Measurements from ENCODE around the gene CASTOR1.

CASTOR1 gene

DNA sequence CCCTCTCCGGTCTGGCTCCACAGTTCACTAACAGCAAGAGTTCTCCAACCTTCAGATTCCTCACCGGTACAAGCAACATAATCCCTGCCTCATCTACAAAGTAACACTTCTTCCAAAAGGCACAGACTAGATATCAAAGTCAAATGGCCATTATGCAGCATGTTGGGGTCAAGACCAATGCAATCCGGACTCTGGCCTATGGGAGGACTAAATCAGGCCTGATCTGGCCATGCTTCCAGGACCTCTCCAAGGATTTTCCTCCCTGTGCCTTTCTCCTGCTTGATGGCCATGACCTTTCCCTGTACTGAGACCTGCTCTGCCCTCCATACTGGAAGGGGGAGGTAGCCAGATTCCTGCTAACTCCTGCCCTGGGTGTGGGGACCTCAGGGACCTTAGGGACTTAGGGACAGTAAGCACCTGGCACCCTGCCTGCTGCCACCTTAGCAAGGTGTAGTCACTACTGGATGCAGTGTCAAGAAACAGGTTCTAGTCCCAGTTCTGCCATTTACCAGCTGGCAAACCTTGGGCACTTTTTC is 30.8 kb upstream of the CASTOR1 start:
- in situ Hi-C loops (cut with MboI; ENCODE audit: low sequenced_read_pairs, unreplicated experiment), result no loop called here
- DNase-seq (ENCODE audit: low spot score), result no peak
- TF ChIP-seq, protein P1, sequence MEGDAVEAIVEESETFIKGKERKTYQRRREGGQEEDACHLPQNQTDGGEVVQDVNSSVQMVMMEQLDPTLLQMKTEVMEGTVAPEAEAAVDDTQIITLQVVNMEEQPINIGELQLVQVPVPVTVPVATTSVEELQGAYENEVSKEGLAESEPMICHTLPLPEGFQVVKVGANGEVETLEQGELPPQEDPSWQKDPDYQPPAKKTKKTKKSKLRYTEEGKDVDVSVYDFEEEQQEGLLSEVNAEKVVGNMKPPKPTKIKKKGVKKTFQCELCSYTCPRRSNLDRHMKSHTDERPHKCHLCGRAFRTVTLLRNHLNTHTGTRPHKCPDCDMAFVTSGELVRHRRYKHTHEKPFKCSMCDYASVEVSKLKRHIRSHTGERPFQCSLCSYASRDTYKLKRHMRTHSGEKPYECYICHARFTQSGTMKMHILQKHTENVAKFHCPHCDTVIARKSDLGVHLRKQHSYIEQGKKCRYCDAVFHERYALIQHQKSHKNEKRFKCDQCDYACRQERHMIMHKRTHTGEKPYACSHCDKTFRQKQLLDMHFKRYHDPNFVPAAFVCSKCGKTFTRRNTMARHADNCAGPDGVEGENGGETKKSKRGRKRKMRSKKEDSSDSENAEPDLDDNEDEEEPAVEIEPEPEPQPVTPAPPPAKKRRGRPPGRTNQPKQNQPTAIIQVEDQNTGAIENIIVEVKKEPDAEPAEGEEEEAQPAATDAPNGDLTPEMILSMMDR (IDR thresholded peaks at IDR 0.05; ENCODE audit: borderline replicate concordance, control extremely low read depth, extremely low read depth, insufficient read depth, missing control alignments), result no peak

GRCh38 chr22:30318799-30319419 is 29.6 kb upstream of the CASTOR1 start:
- TF ChIP-seq, protein P1 (IDR thresholded peaks at IDR 0.05; ENCODE audit: borderline replicate concordance, control extremely low read depth, extremely low read depth, insufficient read depth, missing control alignments), result no peak
- in situ Hi-C loops (cut with MboI; ENCODE audit: low sequenced_read_pairs, unreplicated experiment), result no loop called here
- DNase-seq (ENCODE audit: low spot score), result no peak

DNA sequence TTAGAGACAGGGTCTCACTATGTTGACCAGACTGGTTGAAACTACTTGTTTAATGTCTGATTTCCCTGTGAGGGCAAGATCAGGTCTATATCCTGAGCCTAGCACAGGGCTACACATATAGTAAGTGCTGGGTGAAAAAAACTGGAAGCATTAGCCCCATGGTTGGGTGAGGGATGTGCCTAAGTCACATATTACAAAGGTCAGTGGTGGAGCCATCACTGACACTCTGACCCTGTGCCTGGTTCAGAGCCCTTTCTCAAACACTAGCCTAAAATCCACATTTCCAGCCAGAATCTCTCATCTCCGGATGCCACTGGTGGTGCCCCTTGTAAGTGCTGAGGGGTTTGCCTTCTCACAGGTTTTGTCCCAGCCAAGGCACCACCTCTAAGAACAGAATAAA is 28.5 kb upstream of the CASTOR1 start:
- DNase-seq (ENCODE audit: low spot score), result no peak
- in situ Hi-C loops (cut with MboI; ENCODE audit: low sequenced_read_pairs, unreplicated experiment), result no loop called here
- TF ChIP-seq, protein P1 (IDR thresholded peaks at IDR 0.05; ENCODE audit: borderline replicate concordance, control extremely low read depth, extremely low read depth, insufficient read depth, missing control alignments), result no peak

DNA sequence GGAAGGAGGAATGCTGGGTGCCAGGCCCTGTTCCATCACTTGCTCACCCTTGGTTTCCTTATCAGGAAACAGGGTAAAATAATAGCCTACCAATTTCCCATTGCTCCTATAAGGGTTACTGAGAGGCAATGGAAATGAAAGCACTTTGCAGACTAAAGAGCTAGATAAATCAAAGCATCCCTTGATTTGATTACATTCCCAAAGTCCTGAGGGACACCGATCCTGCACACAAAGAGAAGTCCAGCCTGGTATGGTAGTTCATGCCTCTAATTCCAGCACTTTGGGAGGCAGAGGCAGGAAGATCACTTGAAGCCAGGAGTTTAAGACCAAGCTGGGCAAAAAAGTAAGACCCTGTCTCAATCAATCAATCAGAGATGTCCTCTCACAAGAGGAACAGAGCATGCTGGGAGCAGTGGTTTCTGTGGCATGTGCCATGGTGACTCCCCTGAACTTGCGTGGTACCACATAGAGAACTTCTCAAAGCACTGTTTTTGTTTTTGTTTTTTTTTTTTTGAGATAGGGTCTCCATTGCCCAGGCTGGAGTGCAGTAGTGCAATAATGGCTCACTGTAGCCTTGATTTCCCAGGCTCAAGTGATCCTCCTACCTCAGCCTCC is 26.8 kb upstream of the CASTOR1 start:
- DNase-seq (ENCODE audit: low spot score), result no peak
- in situ Hi-C loops (cut with MboI; ENCODE audit: low sequenced_read_pairs, unreplicated experiment), result no loop called here
- TF ChIP-seq, protein P1 (IDR thresholded peaks at IDR 0.05; ENCODE audit: borderline replicate concordance, control extremely low read depth, extremely low read depth, insufficient read depth, missing control alignments), result no peak

- peak; percentile 50 for DNase-seq (ENCODE audit: low spot score)
- in situ Hi-C loops (cut with MboI; ENCODE audit: low sequenced_read_pairs, unreplicated experiment), result no loop called here
- TF ChIP-seq, protein P1 (IDR thresholded peaks at IDR 0.05; ENCODE audit: borderline replicate concordance, control extremely low read depth, extremely low read depth, insufficient read depth, missing control alignments), result no peak
These were observed 25.6 kb upstream of the CASTOR1 start for GRCh38 chr22:30314915-30315314.

DNA sequence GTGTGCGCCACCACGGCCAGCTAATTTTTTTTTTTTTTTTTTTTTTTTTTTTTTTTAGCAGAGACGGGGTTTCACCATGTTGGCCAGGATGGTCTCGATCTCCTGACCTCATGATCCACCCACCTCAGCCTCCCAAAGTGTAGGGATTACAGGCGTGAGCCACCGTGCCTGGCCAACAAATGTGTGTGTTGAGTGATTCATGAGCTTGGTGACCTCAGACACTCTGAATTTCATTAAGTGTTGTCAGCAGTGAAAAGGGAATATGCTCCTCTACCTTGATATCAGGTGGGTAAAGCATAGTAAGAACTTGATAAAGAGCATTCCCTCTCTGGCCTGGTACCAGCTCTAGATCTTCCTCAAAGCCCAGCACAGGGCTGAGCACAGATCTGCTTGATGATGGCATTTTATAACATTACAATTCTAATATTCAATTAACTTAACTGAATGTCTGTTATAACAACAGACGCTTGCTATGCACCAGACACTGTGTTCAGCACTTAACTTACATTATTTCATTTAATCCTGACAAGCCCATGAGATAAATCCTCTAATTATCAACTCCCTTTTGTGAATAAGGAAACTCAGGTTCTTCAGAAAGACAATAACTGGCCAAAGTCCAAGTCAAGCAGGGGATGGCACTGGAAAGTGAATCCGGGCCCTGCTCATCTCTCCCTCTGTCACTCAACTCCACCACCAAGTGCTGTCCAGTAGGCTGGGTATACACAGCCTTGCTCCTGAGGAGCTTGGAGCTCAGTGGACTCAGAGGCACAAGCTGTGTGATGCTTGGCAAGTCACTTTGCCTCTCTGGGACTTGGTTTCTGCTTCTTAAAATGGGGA is 24.4 kb upstream of the CASTOR1 start:
- TF ChIP-seq, protein P1 (IDR thresholded peaks at IDR 0.05; ENCODE audit: borderline replicate concordance, control extremely low read depth, extremely low read depth, insufficient read depth, missing control alignments), result no peak
- DNase-seq (ENCODE audit: low spot score), result no peak
- in situ Hi-C loops (cut with MboI; ENCODE audit: low sequenced_read_pairs, unreplicated experiment), result no loop called here

Measured in GM13976 (cell line).